GM13976 (cell line): Measurements from ENCODE around the gene LMNTD2.

Source experiments
- DNase-seq: peaks from one replicate; pipeline ENCODE4 v3.0.0; 2012; ENCODE audit warnings: low spot score
- in situ Hi-C: fragments of 300-500 bp; cut with MboI; formaldehyde crosslinking; loops from one replicate; pipeline ENCODE4 v1.12.0; 2022; ENCODE audit warnings: low sequenced_read_pairs, mixed read lengths, inconsistent platforms; ENCODE audit not compliant: unreplicated experiment
- TF ChIP-seq, protein P1 (sequence below): IDR thresholded peaks from 2 replicates; pipeline ENCODE4 v1.5.1; 2012; ENCODE audit warnings: borderline replicate concordance, mild to moderate bottlenecking; ENCODE audit not compliant: insufficient read depth; ENCODE audit errors: extremely low read depth, missing control alignments, control extremely low read depth

Gene LMNTD2

DNA sequence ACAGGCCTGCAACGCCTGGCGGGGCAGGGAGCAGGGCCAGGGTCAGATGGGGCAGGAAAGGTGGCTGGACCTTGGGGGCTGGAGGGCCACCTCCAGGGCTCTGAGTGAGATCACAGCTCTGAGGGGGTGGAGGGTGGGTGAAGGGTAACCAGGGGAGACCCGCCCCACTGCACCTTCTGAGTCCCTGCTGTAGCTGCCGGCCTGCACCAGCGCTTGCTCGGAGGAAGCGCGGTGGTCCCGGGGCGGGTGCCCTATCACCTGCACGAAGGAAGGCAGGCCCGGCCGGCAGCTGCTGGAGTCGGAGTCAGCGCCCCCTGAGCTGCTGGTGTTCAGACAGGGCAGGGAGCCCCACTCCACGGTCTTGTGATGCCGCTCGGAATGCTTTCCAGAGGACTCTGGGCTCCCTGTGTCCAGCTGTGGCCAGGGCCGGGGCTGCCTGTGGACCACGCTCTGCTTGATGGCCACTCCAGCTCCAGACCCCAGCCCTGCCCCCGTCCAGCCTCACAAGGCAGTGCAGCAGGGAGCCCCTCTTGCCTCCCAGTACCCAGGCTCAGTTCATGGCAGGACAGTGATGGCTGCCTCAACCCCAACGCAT lies 3.8 kb downstream of the LMNTD2 start:
- TF ChIP-seq, protein P1, sequence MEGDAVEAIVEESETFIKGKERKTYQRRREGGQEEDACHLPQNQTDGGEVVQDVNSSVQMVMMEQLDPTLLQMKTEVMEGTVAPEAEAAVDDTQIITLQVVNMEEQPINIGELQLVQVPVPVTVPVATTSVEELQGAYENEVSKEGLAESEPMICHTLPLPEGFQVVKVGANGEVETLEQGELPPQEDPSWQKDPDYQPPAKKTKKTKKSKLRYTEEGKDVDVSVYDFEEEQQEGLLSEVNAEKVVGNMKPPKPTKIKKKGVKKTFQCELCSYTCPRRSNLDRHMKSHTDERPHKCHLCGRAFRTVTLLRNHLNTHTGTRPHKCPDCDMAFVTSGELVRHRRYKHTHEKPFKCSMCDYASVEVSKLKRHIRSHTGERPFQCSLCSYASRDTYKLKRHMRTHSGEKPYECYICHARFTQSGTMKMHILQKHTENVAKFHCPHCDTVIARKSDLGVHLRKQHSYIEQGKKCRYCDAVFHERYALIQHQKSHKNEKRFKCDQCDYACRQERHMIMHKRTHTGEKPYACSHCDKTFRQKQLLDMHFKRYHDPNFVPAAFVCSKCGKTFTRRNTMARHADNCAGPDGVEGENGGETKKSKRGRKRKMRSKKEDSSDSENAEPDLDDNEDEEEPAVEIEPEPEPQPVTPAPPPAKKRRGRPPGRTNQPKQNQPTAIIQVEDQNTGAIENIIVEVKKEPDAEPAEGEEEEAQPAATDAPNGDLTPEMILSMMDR, result no peak
- no peak for DNase-seq
- in situ Hi-C loops, result loop anchor here (10.0 kb wide), 1 partner anchor 168 kb away; no protein-coding TSS in a partner anchor

DNA sequence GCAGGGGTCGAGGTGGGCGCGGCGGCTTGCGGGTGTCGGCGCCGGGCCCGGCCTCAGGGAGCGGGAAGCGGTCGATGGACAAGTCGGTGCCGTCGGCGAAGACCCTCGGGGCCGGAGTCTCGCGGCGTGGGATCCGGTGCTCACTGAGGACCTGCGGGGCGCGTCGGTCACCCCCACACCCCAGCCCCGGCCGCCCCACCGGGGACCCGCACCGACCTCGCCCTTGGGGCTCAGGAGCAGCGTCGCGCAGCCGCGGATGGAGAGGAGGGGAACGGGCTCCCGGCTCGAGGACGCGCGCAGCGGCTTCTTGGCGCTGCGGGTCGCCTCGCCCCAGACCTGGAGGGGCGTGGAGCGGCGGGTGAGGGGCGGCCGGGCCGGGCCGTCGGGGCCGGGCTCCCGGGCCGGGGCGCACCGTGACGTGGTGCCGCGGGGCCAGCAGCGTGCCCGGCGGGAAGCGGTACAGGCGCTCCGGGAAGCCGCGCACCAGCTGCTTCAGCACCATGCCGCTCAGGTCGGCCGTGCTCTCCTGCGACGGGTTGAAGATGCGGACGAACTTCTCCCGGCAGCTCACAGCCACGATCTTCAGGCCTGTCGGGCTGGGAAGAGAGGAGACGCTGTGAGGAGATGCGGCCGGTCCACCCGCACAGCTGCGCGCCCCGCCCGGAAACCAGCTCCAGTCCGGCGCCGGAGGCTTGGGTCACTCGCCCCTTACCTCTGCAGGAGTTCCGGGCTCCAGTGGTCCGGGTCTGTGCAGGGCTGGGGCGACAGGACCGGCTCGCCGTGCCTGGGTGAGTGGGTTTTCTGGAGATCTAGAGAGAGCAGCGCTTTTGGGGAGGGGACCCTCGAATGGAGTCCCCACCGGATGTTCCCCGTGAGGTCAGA lies 4.5 kb downstream of the LMNTD2 start:
- no peak for DNase-seq

DNA sequence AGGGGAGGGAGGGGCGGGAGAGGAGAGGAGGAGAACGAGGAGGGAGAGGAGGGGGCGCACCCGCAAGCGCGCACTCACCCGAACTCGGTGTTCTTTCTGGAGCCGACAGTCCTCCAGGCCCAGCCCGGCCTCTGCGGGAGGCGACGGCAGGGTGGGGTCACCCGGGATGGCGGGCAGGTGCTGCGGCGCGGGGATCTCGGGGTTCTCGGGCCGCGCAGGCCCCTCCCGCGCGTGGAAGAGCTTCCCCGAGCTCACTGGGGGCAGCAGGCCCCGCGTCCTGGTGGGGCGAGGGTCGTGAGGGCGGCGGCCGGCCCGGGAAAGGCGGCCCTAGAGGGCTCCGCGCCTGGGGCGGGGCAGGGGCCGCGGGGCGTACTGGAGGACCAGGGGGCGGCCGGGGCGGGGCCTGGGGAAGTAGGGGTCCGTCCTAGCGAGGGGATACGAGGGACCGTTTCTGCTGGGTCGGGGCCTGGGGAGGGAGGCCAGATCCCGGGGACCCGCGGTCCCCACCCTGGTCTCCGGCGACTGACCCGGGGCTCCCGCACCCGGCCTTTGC lies 5.2 kb downstream of the LMNTD2 start:
- in situ Hi-C loops, result loop anchor here (10.0 kb wide), 1 partner anchor 169 kb away; no protein-coding TSS in a partner anchor
- TF ChIP-seq, protein P1, result no peak

More for the DNA sequence above, 4.5 kb downstream of the LMNTD2 start:
- TF ChIP-seq, protein P1, result no peak
- in situ Hi-C loops, result loop anchor here (10.0 kb wide), 1 partner anchor 169 kb away; no protein-coding TSS in a partner anchor

DNA sequence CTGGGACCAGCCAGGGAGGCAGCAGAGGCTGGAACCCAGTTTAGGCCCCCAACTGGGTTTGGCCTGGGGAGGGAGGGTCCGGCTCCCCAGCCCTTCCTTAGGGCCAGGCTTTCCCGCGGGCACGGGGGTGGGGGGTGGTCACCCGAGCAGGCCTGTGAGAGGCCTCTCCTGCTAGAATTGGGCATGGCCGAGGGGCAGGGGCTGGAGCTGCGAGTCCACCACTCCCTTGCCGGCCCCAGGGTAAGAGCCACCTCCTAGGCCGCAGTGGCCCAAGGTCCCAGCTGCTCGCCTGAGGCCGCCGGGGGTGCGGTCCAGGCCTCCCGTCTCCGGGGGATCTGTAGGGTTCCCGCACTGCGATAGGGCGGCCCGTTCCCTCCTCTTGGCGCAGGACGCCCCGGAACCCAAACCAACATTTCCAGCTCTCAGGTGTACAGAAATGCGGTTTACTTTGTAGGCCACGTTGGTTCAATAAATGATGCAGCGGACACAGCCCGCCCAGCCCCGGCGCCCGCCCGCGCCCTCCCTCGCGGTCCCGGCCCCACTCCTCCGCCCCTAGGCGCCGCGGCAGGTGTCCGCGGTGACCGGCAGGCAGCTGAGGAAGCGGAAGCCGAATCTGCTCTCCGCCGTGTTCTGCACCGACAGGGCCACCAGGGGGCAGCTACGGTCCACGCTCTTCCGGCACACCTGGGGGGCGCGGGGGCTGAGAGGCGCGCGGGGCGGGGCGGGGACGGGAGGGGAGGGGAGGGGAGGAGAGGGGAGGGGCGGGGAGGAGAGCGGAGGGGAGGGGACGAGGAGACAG lies 5.9 kb downstream of the LMNTD2 start:
- in situ Hi-C loops, result loop anchor here (10.0 kb wide), 1 partner anchor 170 kb away; no protein-coding TSS in a partner anchor
- TF ChIP-seq, protein P1, result peak; percentile 89
- peak; percentile 92 for DNase-seq

More for the DNA sequence above, 5.2 kb downstream of the LMNTD2 start:
- no peak for DNase-seq

DNA sequence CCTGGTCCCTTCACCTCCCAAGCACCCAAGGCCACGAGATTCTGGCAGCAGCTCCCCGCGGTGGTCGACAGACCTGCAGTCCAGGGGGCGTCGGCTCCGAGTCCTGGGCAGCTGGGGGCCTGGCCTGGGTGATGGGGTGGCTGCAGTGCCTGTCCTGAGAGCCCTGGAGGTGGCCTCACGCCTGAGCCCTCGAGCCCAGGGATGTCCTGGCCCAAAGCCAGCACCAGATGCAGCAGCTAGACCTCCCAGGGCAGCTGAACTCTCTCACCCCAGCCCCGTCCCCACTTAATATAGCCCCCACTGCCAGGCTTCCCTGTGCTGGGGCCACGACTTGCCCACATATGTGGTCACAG lies 6.6 kb downstream of the LMNTD2 start:
- TF ChIP-seq, protein P1, result no peak
- no peak for DNase-seq
- in situ Hi-C loops, result loop anchor here (10.0 kb wide), 1 partner anchor 171 kb away; no protein-coding TSS in a partner anchor
